Right forelimb (tissue), 1 donor: ENCODE results near the gene MTFMT.

ENCODE experiments used
- DNase-seq: peaks from one replicate; pipeline ENCODE4 v3.0.0-alpha.2; 2018

The MTFMT gene

GRCh38 chr15:64981812-64982431 lies 47.5 kb downstream of the MTFMT start:
- DNase-seq: no peak

GRCh38 chr15:64979252-64979710 lies 50.2 kb downstream of the MTFMT start:
- DNase-seq: no peak

GRCh38 chr15:64975390-64975789 lies 54.0 kb downstream of the MTFMT start:
- DNase-seq: no peak

GRCh38 chr15:64970698-64971097 lies 58.7 kb downstream of the MTFMT start:
- no peak for DNase-seq

GRCh38 chr15:64969401-64969800 lies 60.0 kb downstream of the MTFMT start:
- no peak for DNase-seq

GRCh38 chr15:64961013-64961412 lies 68.4 kb downstream of the MTFMT start:
- no peak for DNase-seq

GRCh38 chr15:64960153-64960552 lies 69.3 kb downstream of the MTFMT start:
- DNase-seq: no peak

- DNase-seq: no peak
Observed at GRCh38 chr15:64959128-64959527, 70.3 kb downstream of the MTFMT start.

GRCh38 chr15:64954395-64954794 lies 75.0 kb downstream of the MTFMT start:
- DNase-seq: no peak

- DNase-seq: no peak
Observed at GRCh38 chr15:64951777-64952418, 77.5 kb downstream of the MTFMT start.
